HG03175 (cell line): ENCODE results near the gene MTHFD2.

Experiments
- ATAC-seq: cut with Tn5 transposase; IDR thresholded peaks from one replicate; pipeline ENCODE4 v1.9.1; 2021; ENCODE audit warnings: mild to moderate bottlenecking, moderate library complexity; ENCODE audit not compliant: unreplicated experiment

Gene MTHFD2

DNA sequence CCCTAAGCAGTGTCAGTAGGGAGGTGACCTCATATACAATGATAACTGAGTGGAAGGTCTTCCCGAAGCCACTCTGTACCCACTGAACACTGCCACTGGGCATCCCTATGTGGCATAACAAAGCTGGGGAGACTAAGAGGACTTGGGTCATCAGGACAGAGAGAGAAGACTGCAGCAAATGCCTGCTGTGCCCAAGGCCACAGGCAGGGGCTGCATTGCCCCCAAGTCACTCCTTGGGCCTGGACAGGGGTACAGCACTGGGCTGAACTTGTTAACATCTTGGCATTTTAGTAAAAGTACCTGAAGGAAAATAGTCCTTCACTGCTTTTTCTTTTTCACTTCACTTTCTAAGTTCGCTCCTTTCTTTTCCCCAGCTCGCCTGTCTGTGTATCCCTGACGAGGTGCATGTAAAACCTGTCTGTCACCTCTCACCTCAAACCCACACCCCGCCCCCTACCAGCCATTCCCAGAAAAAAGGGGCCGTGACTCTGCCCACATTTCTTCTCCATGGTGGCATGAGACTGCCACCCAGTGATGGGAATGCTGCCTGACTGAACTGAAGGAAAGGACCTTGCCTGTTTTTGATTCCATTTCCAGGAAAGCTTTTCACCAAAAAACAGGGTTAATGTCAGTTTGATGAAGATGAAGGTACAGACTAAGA is 62.9 kb downstream of the MTHFD2 start:
- ATAC-seq, result no peak

DNA sequence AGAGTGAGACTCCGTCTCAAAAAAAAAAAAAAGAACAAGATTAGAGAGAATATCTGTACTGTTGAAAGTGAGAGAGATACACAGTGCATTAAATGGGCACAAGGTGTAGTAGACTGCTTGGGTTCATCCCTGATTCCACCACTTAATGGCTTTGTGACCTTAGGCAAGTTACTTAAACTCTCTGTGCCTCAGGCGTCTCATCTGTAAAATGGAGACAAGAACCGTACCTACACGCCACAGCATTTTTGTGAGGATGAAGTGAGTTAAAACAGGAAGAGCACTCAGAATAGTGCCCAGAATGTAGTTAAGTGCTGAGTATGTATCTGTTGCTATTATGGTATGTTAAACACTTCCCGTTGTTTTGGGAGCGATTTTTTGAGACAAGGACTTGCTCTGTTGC is 64.3 kb downstream of the MTHFD2 start:
- no peak for ATAC-seq

DNA sequence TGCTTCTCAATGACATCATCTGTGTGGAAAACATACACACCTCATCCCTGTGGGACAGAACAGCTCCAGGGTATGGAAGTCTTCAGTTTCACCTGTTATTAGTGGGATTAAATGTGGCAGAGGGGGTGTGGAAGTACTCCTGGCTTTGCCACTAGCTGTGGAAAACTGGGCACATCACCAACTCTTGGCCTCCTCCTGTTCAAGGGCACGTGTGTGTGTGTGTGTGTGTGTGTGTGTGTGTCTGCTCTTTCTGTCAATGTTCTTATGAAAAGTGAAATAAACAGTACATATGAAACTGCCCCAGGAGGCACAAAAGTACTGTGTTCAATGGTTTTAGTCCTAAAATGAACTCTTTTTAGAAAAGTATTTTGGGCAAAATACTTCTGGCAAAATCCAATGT is 65.9 kb downstream of the MTHFD2 start:
- ATAC-seq, result no peak

DNA sequence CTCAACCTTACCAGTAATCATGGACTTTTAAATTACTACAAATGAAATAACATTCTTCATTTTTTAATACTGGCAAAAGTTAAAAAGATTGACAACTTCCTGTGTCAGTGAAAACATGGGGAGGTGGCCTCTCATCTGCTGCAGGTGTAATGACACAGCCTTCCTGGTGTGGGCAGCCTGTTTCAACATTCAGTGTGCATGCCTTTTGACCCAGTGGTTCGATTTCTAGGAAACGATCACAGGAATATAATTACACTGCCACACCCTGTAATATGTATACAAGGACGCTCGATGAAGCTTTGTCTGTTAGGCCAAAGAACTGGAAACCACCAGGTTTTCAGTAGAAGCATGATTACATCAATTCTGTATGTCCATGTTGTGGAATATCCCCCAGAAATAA is 68.7 kb downstream of the MTHFD2 start:
- no peak for ATAC-seq
